Measurements from ENCODE around the gene MYBPC1. TPM values are rescaled to one million over a fixed set of nuclear protein-coding genes. Genes with fewer than 3 reads are reported as not detected.
"Not testable (repeated sequence)": the region's sequence is repeated elsewhere in the genome, so short reads cannot be mapped to it uniquely, and the experiment has no call there.

MYBPC1 gene
- total RNA-seq, 3 donors from 2014 or later, result not detected

DNA sequence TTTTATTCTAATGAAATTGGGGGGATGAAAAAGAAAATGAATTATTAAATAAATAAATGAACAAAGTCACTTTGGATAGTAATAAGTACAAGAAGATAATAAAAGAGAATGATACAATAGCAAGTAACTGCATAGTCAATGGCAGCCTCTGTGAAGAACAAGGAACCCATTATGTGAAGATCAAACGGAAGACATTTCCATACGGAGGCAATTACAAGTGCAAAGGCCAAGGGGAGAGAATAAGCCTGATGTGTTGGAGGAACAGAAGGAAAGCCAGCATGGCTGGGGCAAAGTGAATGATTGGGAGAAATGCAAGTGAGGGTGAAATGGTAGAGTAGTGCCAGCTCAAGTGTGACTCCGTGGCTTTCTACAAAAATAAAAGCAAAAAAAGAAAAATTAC, 58.7 kb downstream of the MYBPC1 start:
- Mint-ChIP-seq H3K36me3 (ENCODE audit: insufficient read depth) (no peaks in the 10 kb centered on the region), H3K27me3 (ENCODE audit: low read depth) (peaks cover 12% of the 10 kb centered on the region), H3K9me3 (no peaks in the 10 kb centered on the region), H3K4me3 (no peak overlapping the region), H3K4me1 (ENCODE audit: low read depth) (no peaks in the 10 kb centered on the region)
- DNase-seq (no peak), ATAC-seq (no peak)

DNA sequence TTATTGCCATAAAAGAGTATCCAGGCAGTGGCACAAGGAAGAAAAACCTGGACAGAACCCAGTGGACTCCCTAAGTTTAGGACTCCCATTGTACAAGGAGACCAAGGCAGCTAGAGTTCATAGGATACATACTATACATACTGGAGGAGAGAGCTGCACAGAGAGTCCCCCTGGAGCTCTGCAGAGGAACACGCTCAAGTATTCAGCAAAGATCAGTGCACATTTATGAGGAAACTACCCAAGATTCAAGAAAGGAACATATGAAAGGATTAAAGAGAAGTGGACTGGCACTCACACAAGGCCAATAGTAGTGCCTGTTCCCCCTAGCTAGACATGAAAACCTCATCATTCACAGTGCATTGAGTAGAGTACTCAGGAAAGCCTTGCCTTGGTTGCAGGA, 59.7 kb downstream of the MYBPC1 start:
- Mint-ChIP-seq H3K9me3 (no peaks in the 10 kb centered on the region), H3K4me3 (no peak overlapping the region), H3K27me3 (ENCODE audit: low read depth) (peaks cover 11% of the 10 kb centered on the region), H3K36me3 (ENCODE audit: insufficient read depth) (no peaks in the 10 kb centered on the region), H3K4me1 (ENCODE audit: low read depth) (no peaks in the 10 kb centered on the region)
- DNase-seq (no peak), ATAC-seq (no peak)

DNA sequence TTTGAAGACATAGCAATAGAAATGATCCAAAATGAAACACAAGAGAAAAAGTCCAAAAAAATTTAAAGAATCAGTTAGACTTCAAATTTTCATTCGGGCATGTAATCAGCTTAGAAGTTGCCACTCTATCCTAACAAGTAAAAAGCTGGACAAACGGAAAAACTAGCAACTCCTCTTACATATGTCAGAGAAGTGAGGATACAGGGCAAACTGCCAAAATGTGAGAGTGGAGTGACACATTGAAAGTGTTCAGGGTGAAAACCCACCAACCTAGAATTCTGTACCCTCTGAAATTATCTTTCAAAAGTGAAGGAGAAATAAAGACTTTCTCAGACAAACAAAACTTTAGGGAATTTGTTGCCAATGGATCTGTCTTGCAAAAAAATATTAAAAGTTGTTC, 60.6 kb downstream of the MYBPC1 start:
- H3K4me3 Mint-ChIP-seq, result no peak overlapping the region
- DNase-seq (no peak), ATAC-seq (no peak)
- H3K9me3 Mint-ChIP-seq, result no peaks in the 10 kb centered on the region
- no peaks in the 10 kb centered on the region for H3K4me1 Mint-ChIP-seq (ENCODE audit: low read depth)
- H3K27me3 Mint-ChIP-seq (ENCODE audit: low read depth), result peaks cover 6% of the 10 kb centered on the region
- H3K36me3 Mint-ChIP-seq (ENCODE audit: insufficient read depth), result no peaks in the 10 kb centered on the region

DNA sequence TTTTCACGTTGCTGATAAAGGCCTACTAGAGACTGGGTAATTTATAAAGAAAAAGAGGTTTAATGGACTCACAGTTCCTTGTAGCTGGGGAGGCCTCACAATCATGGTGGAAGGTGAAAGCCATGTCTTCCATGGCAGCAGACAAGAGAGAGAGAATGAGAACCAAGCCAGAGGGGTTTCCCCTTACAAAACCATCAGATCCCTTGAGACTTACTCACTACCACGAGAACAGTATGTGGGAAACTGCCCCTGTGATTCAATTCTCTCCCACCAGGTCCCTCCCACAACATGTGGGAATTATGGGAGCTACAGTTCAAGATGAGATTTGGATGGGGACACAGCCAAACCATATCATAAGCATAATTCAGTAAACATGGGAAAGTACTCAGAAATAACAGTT, 65.9 kb downstream of the MYBPC1 start:
- H3K4me1 Mint-ChIP-seq (ENCODE audit: low read depth); DNase-seq: not testable (repeated sequence)

GRCh38 chr12:101663298-101663697, 68.5 kb downstream of the MYBPC1 start:
- ATAC-seq (no peak), DNase-seq (no peak)
- Mint-ChIP-seq H3K27me3 (ENCODE audit: low read depth) (peaks cover 7% of the 10 kb centered on the region), H3K9me3 (no peaks in the 10 kb centered on the region), H3K4me1 (ENCODE audit: low read depth) (no peaks in the 10 kb centered on the region), H3K36me3 (ENCODE audit: insufficient read depth) (no peaks in the 10 kb centered on the region), H3K4me3 (no peak overlapping the region)

More for the DNA sequence above, 65.9 kb downstream of the MYBPC1 start:
- H3K9me3 Mint-ChIP-seq; H3K27me3 Mint-ChIP-seq (ENCODE audit: low read depth); ATAC-seq; H3K4me3 Mint-ChIP-seq; H3K36me3 Mint-ChIP-seq (ENCODE audit: insufficient read depth): not testable (repeated sequence)

GRCh38 chr12:101664992-101665391, 70.2 kb downstream of the MYBPC1 start:
- Mint-ChIP-seq H3K4me3 (no peak overlapping the region), H3K36me3 (ENCODE audit: insufficient read depth) (no peaks in the 10 kb centered on the region), H3K27me3 (ENCODE audit: low read depth) (peaks cover 7% of the 10 kb centered on the region), H3K4me1 (ENCODE audit: low read depth) (peaks cover under 1% of the 10 kb centered on the region), H3K9me3 (no peaks in the 10 kb centered on the region)
- DNase-seq (no peak), ATAC-seq (no peak)

GRCh38 chr12:101666052-101666728, 71.4 kb downstream of the MYBPC1 start:
- no peak for DNase-seq
- Mint-ChIP-seq H3K4me3 (no peak overlapping the region), H3K9me3 (no peaks in the 10 kb centered on the region), H3K36me3 (ENCODE audit: insufficient read depth) (no peaks in the 10 kb centered on the region), H3K27me3 (ENCODE audit: low read depth) (peaks cover 7% of the 10 kb centered on the region), H3K4me1 (ENCODE audit: low read depth) (peaks cover 11% of the 10 kb centered on the region)
- ATAC-seq, result no peak

- no peaks in the 10 kb centered on the region for H3K36me3 Mint-ChIP-seq (ENCODE audit: insufficient read depth)
- no peak overlapping the region for H3K4me3 Mint-ChIP-seq
- ATAC-seq (no peak), DNase-seq (no peak)
- H3K4me1 Mint-ChIP-seq (ENCODE audit: low read depth), result peaks cover 20% of the 10 kb centered on the region
- H3K27me3 Mint-ChIP-seq (ENCODE audit: low read depth), result peaks cover 7% of the 10 kb centered on the region
- no peaks in the 10 kb centered on the region for H3K9me3 Mint-ChIP-seq
Observed at GRCh38 chr12:101667591-101667990, 72.8 kb downstream of the MYBPC1 start.

DNA sequence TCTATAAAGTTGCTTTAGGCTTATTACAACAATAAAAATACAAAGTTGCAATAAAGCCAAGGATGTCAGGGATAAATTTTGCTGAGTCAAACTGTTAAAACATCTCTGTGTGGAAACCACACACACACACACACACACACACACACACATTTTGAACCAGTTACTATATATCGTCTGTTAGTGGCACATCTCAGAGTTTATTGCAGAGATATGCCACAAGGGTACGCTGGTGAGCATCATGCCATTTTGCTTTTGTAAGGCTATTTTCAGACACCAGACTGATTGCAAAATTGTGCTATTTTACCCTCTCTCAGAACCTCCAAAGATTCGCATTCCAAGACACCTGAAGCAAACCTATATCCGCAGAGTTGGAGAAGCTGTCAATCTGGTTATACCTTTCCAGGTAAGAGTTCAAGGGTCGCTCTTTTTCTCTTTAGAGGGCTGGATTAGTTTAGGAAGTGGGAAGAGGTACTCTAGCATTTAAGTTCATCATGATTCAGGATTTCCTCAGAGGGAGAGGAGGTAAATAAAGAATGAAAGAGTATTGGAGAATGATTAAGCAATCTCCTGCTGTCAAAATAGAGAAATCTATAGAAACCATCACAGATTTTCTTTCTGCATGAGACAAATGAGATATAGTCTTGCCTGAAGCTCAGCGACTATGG, 75.4 kb downstream of the MYBPC1 start:
- Mint-ChIP-seq H3K4me3 (no peak overlapping the region), H3K36me3 (ENCODE audit: insufficient read depth) (no peaks in the 10 kb centered on the region)
- ATAC-seq, result peak; percentile 39 to 41

GRCh38 chr12:101671157-101671791, 76.5 kb downstream of the MYBPC1 start:
- H3K4me1 Mint-ChIP-seq (ENCODE audit: low read depth), result peaks cover 20% of the 10 kb centered on the region
- H3K27me3 Mint-ChIP-seq (ENCODE audit: low read depth), result no peaks in the 10 kb centered on the region
- peak; percentile 70 to 71 for ATAC-seq
- H3K9me3 Mint-ChIP-seq, result no peaks in the 10 kb centered on the region
- no peak for DNase-seq
- no peaks in the 10 kb centered on the region for H3K36me3 Mint-ChIP-seq (ENCODE audit: insufficient read depth)
- peak overlapping the region; percentile 39 for H3K4me3 Mint-ChIP-seq

More for the DNA sequence above, 75.4 kb downstream of the MYBPC1 start:
- H3K9me3 Mint-ChIP-seq, result no peaks in the 10 kb centered on the region
- no peak for DNase-seq
- peaks cover 7% of the 10 kb centered on the region for H3K27me3 Mint-ChIP-seq (ENCODE audit: low read depth)
- H3K4me1 Mint-ChIP-seq (ENCODE audit: low read depth), result peaks cover 20% of the 10 kb centered on the region

- Mint-ChIP-seq H3K27me3 (ENCODE audit: low read depth) (no peaks in the 10 kb centered on the region), H3K9me3 (no peaks in the 10 kb centered on the region), H3K4me1 (ENCODE audit: low read depth) (peaks cover 20% of the 10 kb centered on the region), H3K4me3 (no peak overlapping the region), H3K36me3 (ENCODE audit: insufficient read depth) (no peaks in the 10 kb centered on the region)
- DNase-seq, result no peak
- ATAC-seq, result peak in 1 of 2 donors; percentile 18
Observed at GRCh38 chr12:101671833-101672232, 77.1 kb downstream of the MYBPC1 start.

- ATAC-seq, result no peak
- no peak overlapping the region for H3K4me3 Mint-ChIP-seq
- peaks cover 15% of the 10 kb centered on the region for H3K4me1 Mint-ChIP-seq (ENCODE audit: low read depth)
- H3K27me3 Mint-ChIP-seq (ENCODE audit: low read depth), result no peaks in the 10 kb centered on the region
- DNase-seq, result no peak
- H3K9me3 Mint-ChIP-seq, result no peaks in the 10 kb centered on the region
- H3K36me3 Mint-ChIP-seq (ENCODE audit: insufficient read depth), result no peaks in the 10 kb centered on the region
Observed at GRCh38 chr12:101675555-101675954, 80.8 kb downstream of the MYBPC1 start.

GRCh38 chr12:101676497-101676896, 81.7 kb downstream of the MYBPC1 start:
- H3K36me3 Mint-ChIP-seq (ENCODE audit: insufficient read depth); H3K4me1 Mint-ChIP-seq (ENCODE audit: low read depth); DNase-seq; ATAC-seq; H3K4me3 Mint-ChIP-seq; H3K9me3 Mint-ChIP-seq; H3K27me3 Mint-ChIP-seq (ENCODE audit: low read depth): not testable (repeated sequence)

DNA sequence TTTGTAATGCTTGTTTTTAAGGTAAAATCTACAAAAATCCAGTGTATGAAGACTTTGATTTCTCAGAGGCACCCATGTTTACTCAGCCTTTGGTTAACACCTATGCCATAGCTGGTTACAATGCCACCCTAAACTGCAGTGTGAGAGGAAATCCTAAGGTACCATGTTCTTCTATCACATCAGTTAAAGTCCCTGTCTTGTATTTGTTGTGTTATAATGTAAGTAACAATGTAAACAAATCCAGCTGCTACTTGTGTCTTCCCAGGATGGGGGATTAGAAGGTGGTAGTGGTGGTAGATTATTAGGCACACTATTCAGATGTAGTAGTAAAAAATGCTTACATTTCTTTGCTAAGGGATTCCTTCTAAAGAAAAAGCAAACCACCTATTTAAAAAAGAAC, 83.3 kb downstream of the MYBPC1 start:
- H3K4me3 Mint-ChIP-seq, result no peak overlapping the region
- DNase-seq, result no peak
- H3K4me1 Mint-ChIP-seq (ENCODE audit: low read depth), result no peaks in the 10 kb centered on the region
- no peak for ATAC-seq
- H3K27me3 Mint-ChIP-seq (ENCODE audit: low read depth), result no peaks in the 10 kb centered on the region
- H3K36me3 Mint-ChIP-seq (ENCODE audit: insufficient read depth), result no peaks in the 10 kb centered on the region
- no peaks in the 10 kb centered on the region for H3K9me3 Mint-ChIP-seq

DNA sequence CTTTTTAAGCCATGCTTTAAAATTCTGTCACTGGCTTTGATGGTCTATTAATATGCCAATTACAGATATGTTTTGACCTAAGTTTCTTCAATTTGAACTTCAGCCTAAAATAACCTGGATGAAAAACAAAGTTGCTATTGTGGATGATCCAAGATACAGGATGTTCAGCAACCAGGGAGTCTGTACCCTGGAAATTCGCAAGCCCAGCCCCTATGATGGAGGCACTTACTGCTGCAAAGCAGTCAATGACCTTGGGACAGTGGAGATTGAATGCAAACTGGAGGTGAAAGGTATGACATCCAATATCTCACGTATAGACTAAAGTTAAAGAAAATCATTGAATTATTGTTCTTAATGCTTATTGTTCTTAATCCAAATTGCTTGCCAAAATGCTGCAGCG, 85.5 kb downstream of the MYBPC1 start:
- no peak overlapping the region for H3K4me3 Mint-ChIP-seq
- H3K9me3 Mint-ChIP-seq, result no peaks in the 10 kb centered on the region
- H3K36me3 Mint-ChIP-seq (ENCODE audit: insufficient read depth), result no peaks in the 10 kb centered on the region
- no peak for ATAC-seq
- DNase-seq, result no peak
- peaks cover 6% of the 10 kb centered on the region for H3K27me3 Mint-ChIP-seq (ENCODE audit: low read depth)
- H3K4me1 Mint-ChIP-seq (ENCODE audit: low read depth), result no peaks in the 10 kb centered on the region
